ENCODE results near the gene FAM240A. TPM values are rescaled to one million over a fixed set of nuclear protein-coding genes. Genes with fewer than 3 reads are reported as not detected.
"Not testable (repeated sequence)": the region's sequence is repeated elsewhere in the genome, so short reads cannot be mapped to it uniquely, and the experiment has no call there.

The FAM240A gene
- not detected in 2 replicates for total RNA-seq

GRCh38 chr3:46612324-46612723, at the start of gene FAM240A:
Gene FAM240A (plus strand): TSS chr3:46612525. CDS start chr3:46612684, 159 bp downstream.
- DNase-seq (ENCODE audit: low read depth in 2 of 2), result no peak

DNA sequence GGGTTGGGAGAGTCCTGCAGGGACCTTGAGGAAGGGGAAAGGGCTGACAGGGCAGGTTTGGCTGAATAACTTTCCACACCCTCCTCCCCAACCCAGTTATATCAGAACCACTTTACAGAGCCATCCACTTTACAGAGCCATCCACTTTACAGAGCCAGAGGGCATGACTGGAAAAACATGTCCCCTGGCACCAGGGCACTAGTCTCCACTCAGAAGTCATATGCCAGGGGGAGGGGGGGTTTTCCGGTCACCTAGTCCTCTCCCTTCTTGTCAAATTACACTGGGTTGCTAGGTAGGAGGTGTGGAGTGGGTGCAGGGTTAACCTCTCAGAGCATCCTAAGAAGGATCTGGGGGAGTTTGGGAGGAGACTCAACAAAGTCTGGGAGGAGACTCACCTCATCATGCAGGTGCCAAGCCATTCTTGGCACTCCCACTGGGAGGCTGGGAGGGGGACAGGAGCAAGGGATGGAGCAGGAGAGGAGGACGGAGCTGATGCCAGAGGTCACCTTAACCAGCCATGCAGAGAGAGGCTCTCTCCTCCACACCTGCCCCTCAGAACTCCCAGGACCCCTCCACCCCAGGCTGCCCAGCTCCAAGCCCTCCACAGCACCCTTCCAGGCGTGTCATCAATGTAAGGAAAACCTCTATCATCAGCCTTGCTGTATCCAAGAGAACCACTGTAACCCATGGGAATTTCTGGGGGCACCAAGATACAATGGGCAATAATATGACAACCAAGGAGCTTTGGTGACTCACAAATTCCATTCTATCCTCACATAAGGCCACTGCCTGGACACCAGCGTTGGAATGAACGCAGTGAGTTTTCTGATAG, 47.9 kb upstream of the FAM240A start:
- DNase-seq (ENCODE audit: low read depth in 2 of 2), result no peak

GRCh38 chr3:46565077-46565476, 47.2 kb upstream of the FAM240A start:
- DNase-seq (ENCODE audit: low read depth in 2 of 2), result no peak

DNA sequence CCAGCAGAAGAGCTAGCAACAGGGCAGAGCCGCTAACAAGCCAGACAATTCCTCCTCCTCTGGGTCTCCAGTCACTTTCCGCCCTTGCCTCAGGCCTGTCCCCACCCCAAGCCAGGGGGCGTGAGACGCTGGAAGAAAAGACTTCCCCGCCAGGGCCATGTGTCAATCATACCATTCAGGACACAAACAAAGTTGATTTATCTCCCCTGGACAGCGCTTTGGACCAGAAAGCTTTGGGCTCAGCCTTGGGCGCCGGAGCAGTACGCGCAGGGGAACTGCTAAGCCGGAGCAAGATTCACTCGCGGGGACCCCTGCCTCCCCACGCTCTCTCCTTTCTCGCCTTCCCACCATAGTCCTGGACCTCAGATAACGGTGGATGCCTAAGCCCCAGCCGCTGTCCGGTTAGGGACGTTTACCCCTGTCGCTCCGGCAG, 46.7 kb upstream of the FAM240A start:
- peak in 1 of 2 donors; percentile 26 for DNase-seq (ENCODE audit: low read depth in 2 of 2)

GRCh38 chr3:46566040-46566641, 46.2 kb upstream of the FAM240A start, which contains the start of gene LRRC2:
Gene LRRC2 (minus strand): TSS chr3:46566302. CDS start chr3:46551591, 14,711 bp downstream.
- peak; percentile 7 to 45 for DNase-seq (ENCODE audit: low read depth in 2 of 2)

- no peak for DNase-seq (ENCODE audit: low read depth in 2 of 2)
Measured at GRCh38 chr3:46571684-46572083, 40.6 kb upstream of the FAM240A start.

- DNase-seq (ENCODE audit: low read depth in 2 of 2), result no peak
Measured at GRCh38 chr3:46573701-46574100, 38.6 kb upstream of the FAM240A start.

GRCh38 chr3:46574243-46574646, 38.1 kb upstream of the FAM240A start:
- DNase-seq (ENCODE audit: low read depth in 2 of 2), result no peak

- no peak for DNase-seq (ENCODE audit: low read depth in 2 of 2)
Measured at GRCh38 chr3:46574881-46575576, 37.3 kb upstream of the FAM240A start.

- no peak for DNase-seq (ENCODE audit: low read depth in 2 of 2)
Measured at GRCh38 chr3:46575577-46576222, 36.6 kb upstream of the FAM240A start.

- DNase-seq (ENCODE audit: low read depth in 2 of 2), result no peak
Measured at GRCh38 chr3:46576386-46576785, 35.9 kb upstream of the FAM240A start.

- no peak for DNase-seq (ENCODE audit: low read depth in 2 of 2)
Measured at GRCh38 chr3:46576879-46577278, 35.4 kb upstream of the FAM240A start.

- not testable (repeated sequence) for DNase-seq (ENCODE audit: low read depth in 2 of 2)
Measured at GRCh38 chr3:46577580-46578249, 34.6 kb upstream of the FAM240A start.

- DNase-seq (ENCODE audit: low read depth in 2 of 2), result peak; percentile 17 to 43
Measured at GRCh38 chr3:46578973-46579755, 33.2 kb upstream of the FAM240A start.

DNA sequence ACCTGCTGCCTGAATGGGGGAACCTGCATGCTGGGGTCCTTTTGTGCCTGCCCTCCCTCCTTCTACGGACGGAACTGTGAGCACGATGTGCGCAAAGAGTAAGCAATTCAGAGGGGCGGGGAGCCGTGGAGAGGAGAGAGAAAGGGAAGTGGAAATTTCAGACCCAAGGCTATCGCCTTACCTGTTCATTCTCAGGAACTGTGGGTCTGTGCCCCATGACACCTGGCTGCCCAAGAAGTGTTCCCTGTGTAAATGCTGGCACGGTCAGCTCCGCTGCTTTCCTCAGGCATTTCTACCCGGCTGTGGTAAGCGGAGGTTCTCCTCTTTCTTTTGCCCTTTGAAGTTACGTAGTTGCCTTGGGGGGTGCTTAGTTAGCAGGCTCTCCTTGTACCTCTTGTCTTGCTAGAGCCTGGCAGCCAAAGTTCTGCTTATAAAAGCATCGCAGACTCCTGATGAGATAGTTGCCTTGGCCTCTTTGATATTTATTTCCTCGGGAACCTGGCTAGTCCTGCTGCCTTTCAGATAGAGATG, 32.5 kb upstream of the FAM240A start:
- no peak for DNase-seq (ENCODE audit: low read depth in 2 of 2)

GRCh38 chr3:46580675-46581074, 31.6 kb upstream of the FAM240A start:
- DNase-seq (ENCODE audit: low read depth in 2 of 2), result no peak

- DNase-seq (ENCODE audit: low read depth in 2 of 2), result no peak
Measured at GRCh38 chr3:46584598-46585467, 27.5 kb upstream of the FAM240A start.

DNA sequence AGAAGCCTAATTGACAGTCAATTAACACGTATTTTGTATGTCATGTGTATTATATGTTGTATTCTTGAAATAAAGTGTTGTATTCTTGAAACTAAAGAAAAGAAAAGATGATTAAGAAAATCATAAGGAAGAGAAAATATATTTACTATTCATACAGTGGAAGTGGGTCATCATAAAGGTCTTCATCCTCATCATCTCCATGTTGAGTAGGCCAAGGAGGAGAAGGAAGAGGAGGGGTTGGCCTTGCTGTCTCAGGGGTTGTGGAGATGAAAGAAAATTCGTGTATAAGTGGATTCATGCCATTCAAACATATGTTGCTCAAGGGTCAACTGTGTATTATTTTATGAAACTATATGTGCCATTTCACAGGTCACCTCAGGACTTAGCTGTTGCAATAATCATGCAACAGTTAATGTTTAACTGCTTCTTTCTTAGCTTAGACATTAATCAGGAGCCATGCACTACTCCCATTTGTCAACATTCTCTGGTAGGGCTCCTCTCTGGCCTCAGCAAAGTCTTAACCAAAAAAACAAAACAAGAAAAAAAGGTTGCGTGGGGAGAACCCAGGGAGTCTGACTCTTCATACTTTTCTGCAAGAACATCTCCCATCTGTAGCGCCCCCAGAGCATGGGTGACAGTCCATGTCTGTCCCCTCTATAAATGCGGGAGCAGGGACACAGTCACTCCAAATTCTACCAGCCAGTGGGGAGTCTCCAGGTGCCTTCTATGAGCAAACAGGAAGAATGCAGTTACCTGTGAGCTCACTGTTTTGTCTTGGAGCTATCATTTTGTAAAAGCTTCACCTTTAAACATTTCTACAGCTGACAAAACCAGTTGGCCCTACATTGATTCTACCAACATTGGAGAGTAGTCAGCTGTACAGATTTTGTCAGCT, 26.3 kb upstream of the FAM240A start:
- no peak for DNase-seq (ENCODE audit: low read depth in 2 of 2)
